Astrocyte (in vitro differentiated cells and primary cell): ENCODE measurements around the gene GOLPH3L. TPM values are rescaled to one million over a fixed set of nuclear protein-coding genes. Genes with fewer than 3 reads are reported as not detected.

Experiments used
- DNase-seq: peaks from one replicate; pipeline ENCODE4 v3.0.0-alpha.2; 2010; ENCODE audit warnings: low read depth
- FAIRE-seq: peaks from 2 replicates; lab custom pipeline; 2011; peaks lifted over from hg19 to GRCh38; lab: Jason Lieb, UNC
- H2AFZ ChIP-seq: 2 replicates; pipeline ENCODE4 v1.6.0; 2012; ENCODE audit warnings: low read depth, low read length, inconsistent platforms
- H3K27ac ChIP-seq: 2 replicates; pipeline ENCODE4 v1.5.1; 2011; ENCODE audit warnings: low read depth, low read length, inconsistent platforms
- H3K27me3 ChIP-seq: 2 replicates; pipeline ENCODE4 v1.6.0; 2011; ENCODE audit warnings: low read length, inconsistent platforms; ENCODE audit not compliant: insufficient read depth
- H3K36me3 ChIP-seq: 2 replicates; pipeline ENCODE4 v1.5.1; 2011; ENCODE audit warnings: low read length, inconsistent platforms; ENCODE audit not compliant: insufficient read depth
- H3K4me1 ChIP-seq: 2 replicates; pipeline ENCODE4 v1.5.1; 2011; ENCODE audit warnings: low read length, inconsistent platforms; ENCODE audit not compliant: insufficient read depth
- H3K4me2 ChIP-seq: 2 replicates; pipeline ENCODE4 v1.6.0; 2012; ENCODE audit warnings: low read length, inconsistent platforms
- H3K4me3 ChIP-seq: 2 replicates; pipeline ENCODE4 v1.5.1; 2011; ENCODE audit warnings: low read depth, mild to moderate bottlenecking, low read length, inconsistent platforms; ENCODE audit not compliant: insufficient read depth
- H3K79me2 ChIP-seq: 2 replicates; pipeline ENCODE4 v1.6.0; 2012; ENCODE audit warnings: mild to moderate bottlenecking, low read length, inconsistent platforms; ENCODE audit not compliant: insufficient read depth
- H3K9ac ChIP-seq: 2 replicates; pipeline ENCODE4 v1.6.0; 2012; ENCODE audit warnings: mild to moderate bottlenecking, low read length, inconsistent platforms
- H3K9me3 ChIP-seq: 2 replicates; pipeline ENCODE4 v1.5.1; 2012; ENCODE audit warnings: low read depth, mild to moderate bottlenecking, low read length, inconsistent platforms; ENCODE audit not compliant: insufficient read depth
- H4K20me1 ChIP-seq: 2 replicates; pipeline ENCODE4 v1.6.0; 2012; ENCODE audit warnings: low read length, inconsistent platforms; ENCODE audit not compliant: insufficient read depth
- H3K27ac Mint-ChIP-seq: one replicate; pipeline ENCODE4 v1.8.0; 2021; ENCODE audit warnings: mild to moderate bottlenecking, mixed read lengths; ENCODE audit not compliant: unreplicated experiment
- H3K27me3 Mint-ChIP-seq: one replicate; pipeline ENCODE4 v1.8.0; 2021; ENCODE audit warnings: low read depth, mixed read lengths; ENCODE audit not compliant: unreplicated experiment
- H3K36me3 Mint-ChIP-seq: one replicate; pipeline ENCODE4 v1.8.0; 2021; ENCODE audit warnings: low read depth, mixed read lengths; ENCODE audit not compliant: unreplicated experiment
- H3K4me1 Mint-ChIP-seq: one replicate; pipeline ENCODE4 v1.8.0; 2021; ENCODE audit warnings: low read depth, mixed read lengths; ENCODE audit not compliant: unreplicated experiment
- H3K4me3 Mint-ChIP-seq: one replicate; pipeline ENCODE4 v1.8.0; 2021; ENCODE audit warnings: mild to moderate bottlenecking, moderate library complexity, mixed read lengths; ENCODE audit not compliant: unreplicated experiment
- H3K9me3 Mint-ChIP-seq: one replicate; pipeline ENCODE4 v1.8.0; 2021; ENCODE audit warnings: mild to moderate bottlenecking, mixed read lengths; ENCODE audit not compliant: unreplicated experiment
- EZH2 ChIP-seq: IDR thresholded peaks from 2 replicates; pipeline ENCODE4 v1.6.1; 2012; ENCODE audit warnings: mild to moderate bottlenecking, low read length, inconsistent platforms; ENCODE audit not compliant: insufficient read depth
- total RNA-seq: library from RNA; stranded (reverse); gene quantifications from 2 replicates; pipeline ENCODE4 v1.2.1, GENCODE V29; 2021
- TF ChIP-seq, protein P1 (sequence below): IDR thresholded peaks from 2 replicates; pipeline ENCODE4 v1.5.1; 2011; ENCODE audit warnings: low read depth, mild to moderate bottlenecking, inconsistent platforms, low read length, moderate library complexity; ENCODE audit not compliant: insufficient read depth

GOLPH3L gene
- total RNA-seq, 1 donor from 2014 or later = 20.9 TPM

GRCh38 chr1:150613061-150613920 is 83.7 kb downstream of the GOLPH3L start:
- peak overlapping the region; percentile 66 for H3K4me2 ChIP-seq
- Mint-ChIP-seq H3K9me3 (no peaks in the 10 kb centered on the region), H3K27ac (peak overlapping the region; percentile 91), H3K36me3 (peaks cover 4% of the 10 kb centered on the region), H3K27me3 (no peaks in the 10 kb centered on the region), H3K4me3 (peak overlapping the region; percentile 24), H3K4me1 (peaks cover 30% of the 10 kb centered on the region)
- no peak for TF ChIP-seq EZH2
- TF ChIP-seq, protein P1, sequence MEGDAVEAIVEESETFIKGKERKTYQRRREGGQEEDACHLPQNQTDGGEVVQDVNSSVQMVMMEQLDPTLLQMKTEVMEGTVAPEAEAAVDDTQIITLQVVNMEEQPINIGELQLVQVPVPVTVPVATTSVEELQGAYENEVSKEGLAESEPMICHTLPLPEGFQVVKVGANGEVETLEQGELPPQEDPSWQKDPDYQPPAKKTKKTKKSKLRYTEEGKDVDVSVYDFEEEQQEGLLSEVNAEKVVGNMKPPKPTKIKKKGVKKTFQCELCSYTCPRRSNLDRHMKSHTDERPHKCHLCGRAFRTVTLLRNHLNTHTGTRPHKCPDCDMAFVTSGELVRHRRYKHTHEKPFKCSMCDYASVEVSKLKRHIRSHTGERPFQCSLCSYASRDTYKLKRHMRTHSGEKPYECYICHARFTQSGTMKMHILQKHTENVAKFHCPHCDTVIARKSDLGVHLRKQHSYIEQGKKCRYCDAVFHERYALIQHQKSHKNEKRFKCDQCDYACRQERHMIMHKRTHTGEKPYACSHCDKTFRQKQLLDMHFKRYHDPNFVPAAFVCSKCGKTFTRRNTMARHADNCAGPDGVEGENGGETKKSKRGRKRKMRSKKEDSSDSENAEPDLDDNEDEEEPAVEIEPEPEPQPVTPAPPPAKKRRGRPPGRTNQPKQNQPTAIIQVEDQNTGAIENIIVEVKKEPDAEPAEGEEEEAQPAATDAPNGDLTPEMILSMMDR = no peak
- H4K20me1 ChIP-seq = no peaks in the 10 kb centered on the region
- FAIRE-seq = peak; percentile 39
- peaks cover 6% of the 10 kb centered on the region for H3K36me3 ChIP-seq
- H2AFZ ChIP-seq = no peak overlapping the region
- peaks cover 2% of the 10 kb centered on the region for H3K79me2 ChIP-seq
- no peaks in the 10 kb centered on the region for H3K9me3 ChIP-seq
- peak overlapping the region; percentile 61 for H3K9ac ChIP-seq
- H3K4me3 ChIP-seq = no peak overlapping the region
- peak; percentile 94 for DNase-seq
- peaks cover 36% of the 10 kb centered on the region for H3K4me1 ChIP-seq
- H3K27me3 ChIP-seq = no peaks in the 10 kb centered on the region
- H3K27ac ChIP-seq = peak overlapping the region; percentile 84

DNA sequence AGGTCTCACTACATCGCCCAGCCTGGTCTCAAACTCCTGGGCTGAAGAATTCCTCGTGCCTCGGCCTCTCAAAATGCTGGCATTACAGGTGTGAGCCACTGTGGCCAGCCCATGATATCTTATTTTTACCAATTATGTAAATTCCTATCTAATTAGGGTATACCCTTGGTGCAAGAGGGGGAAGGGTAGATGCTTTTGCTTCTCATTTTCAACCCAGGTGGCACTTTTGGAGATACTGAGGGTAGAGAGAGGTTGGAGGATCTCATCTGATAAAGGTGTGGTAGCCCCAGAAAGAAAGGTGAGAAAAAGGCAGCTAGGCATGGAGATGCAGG is 85.0 kb downstream of the GOLPH3L start:
- peaks cover 36% of the 10 kb centered on the region for H3K4me1 ChIP-seq
- Mint-ChIP-seq H3K4me1 (peaks cover 30% of the 10 kb centered on the region), H3K27ac (peak overlapping the region; percentile 92), H3K9me3 (no peaks in the 10 kb centered on the region), H3K4me3 (no peak overlapping the region), H3K27me3 (no peaks in the 10 kb centered on the region), H3K36me3 (peaks cover 4% of the 10 kb centered on the region)
- no peak overlapping the region for H2AFZ ChIP-seq
- peaks cover 6% of the 10 kb centered on the region for H3K36me3 ChIP-seq
- no peaks in the 10 kb centered on the region for H4K20me1 ChIP-seq
- H3K27me3 ChIP-seq = no peaks in the 10 kb centered on the region
- H3K4me3 ChIP-seq = peak overlapping the region; percentile 18
- FAIRE-seq = no peak
- peaks cover 2% of the 10 kb centered on the region for H3K79me2 ChIP-seq
- H3K4me2 ChIP-seq = peak overlapping the region; percentile 40
- TF ChIP-seq, protein P1 = no peak
- no peak for TF ChIP-seq EZH2
- H3K9me3 ChIP-seq = no peaks in the 10 kb centered on the region
- H3K27ac ChIP-seq = peak overlapping the region; percentile 84
- no peak for DNase-seq
- peak overlapping the region; percentile 74 for H3K9ac ChIP-seq

- Histone ChIP-seq H4K20me1 (no peaks in the 10 kb centered on the region), H3K79me2 (peaks cover 2% of the 10 kb centered on the region), H3K27ac (peak overlapping the region; percentile 84), H3K4me1 (peaks cover 36% of the 10 kb centered on the region), H3K36me3 (peaks cover 2% of the 10 kb centered on the region), H3K27me3 (no peaks in the 10 kb centered on the region), H3K9me3 (no peaks in the 10 kb centered on the region), H2AFZ (no peak overlapping the region), H3K4me3 (no peak overlapping the region), H3K9ac (peak overlapping the region; percentile 66), H3K4me2 (peak overlapping the region; percentile 40)
- H3K36me3 Mint-ChIP-seq = peaks cover 4% of the 10 kb centered on the region
- no peak overlapping the region for H3K4me3 Mint-ChIP-seq
- DNase-seq (no peak), FAIRE-seq (no peak)
- no peaks in the 10 kb centered on the region for H3K9me3 Mint-ChIP-seq
- TF ChIP-seq EZH2 = no peak
- TF ChIP-seq, protein P1 = no peak
- H3K27me3 Mint-ChIP-seq = no peaks in the 10 kb centered on the region
- H3K27ac Mint-ChIP-seq = peak overlapping the region; percentile 58
- H3K4me1 Mint-ChIP-seq = peaks cover 31% of the 10 kb centered on the region
Measured at GRCh38 chr1:150610576-150610975, 86.4 kb downstream of the GOLPH3L start.
